MM.1S (cell line): Measurements from ENCODE around the gene FBXW7.

ENCODE experiments used
- DNase-seq: peaks from one replicate; pipeline ENCODE4 v3.0.0-alpha.2; 2015
- H2AFZ ChIP-seq: fragments of 300-600 bp; sonication (generic); 2 replicates; pipeline ENCODE4 v1.6.0; 2016; ENCODE audit warnings: antibody characterized with exemption, low read length
- H3F3A ChIP-seq: fragments of 300-600 bp; sonication (generic); 2 replicates; pipeline ENCODE4 v1.6.1; 2016; ENCODE audit warnings: mild to moderate bottlenecking, antibody characterized with exemption, low read length, moderate library complexity, mixed read lengths; ENCODE audit not compliant: insufficient read depth
- H3K27ac ChIP-seq: fragments of 300-600 bp; sonication (generic); 2 replicates; pipeline ENCODE4 v1.5.1; 2016; ENCODE audit warnings: mild to moderate bottlenecking, low read length
- H3K27me3 ChIP-seq: fragments of 300-600 bp; sonication (generic); replicated peaks from 2 replicates; pipeline ENCODE4 v1.6.0; 2016; ENCODE audit warnings: low read length; ENCODE audit not compliant: insufficient read depth
- H3K36me3 ChIP-seq: fragments of 300-600 bp; sonication (generic); replicated peaks from 2 replicates; pipeline ENCODE4 v1.6.1; 2016; ENCODE audit warnings: mild to moderate bottlenecking, low read length, mixed read lengths; ENCODE audit not compliant: insufficient read depth
- H3K4me1 ChIP-seq: fragments of 300-600 bp; sonication (generic); 2 replicates; pipeline ENCODE4 v1.6.1; 2016; ENCODE audit warnings: low read length, mixed read lengths
- H3K4me2 ChIP-seq: fragments of 300-600 bp; sonication (generic); 2 replicates; pipeline ENCODE4 v1.6.0; 2016; ENCODE audit warnings: low read depth, low read length
- H3K4me3 ChIP-seq: fragments of 300-600 bp; sonication (generic); 2 replicates; pipeline ENCODE4 v1.5.1; 2016; ENCODE audit warnings: low read length, mixed read lengths
- H3K79me2 ChIP-seq: fragments of 300-600 bp; sonication (generic); 2 replicates; pipeline ENCODE4 v1.6.1; 2016; ENCODE audit warnings: mixed run types, low read length, mixed read lengths
- H3K9ac ChIP-seq: fragments of 300-600 bp; sonication (generic); 2 replicates; pipeline ENCODE4 v1.6.1; 2016; ENCODE audit warnings: low read length, mixed read lengths
- H3K9me2 ChIP-seq: fragments of 300-600 bp; sonication (generic); replicated peaks from 2 replicates; pipeline ENCODE4 v1.6.1; 2016; ENCODE audit warnings: mild to moderate bottlenecking, low read length, mixed read lengths; ENCODE audit not compliant: insufficient read depth
- H3K9me3 ChIP-seq: fragments of 300-600 bp; sonication (generic); replicated peaks from 2 replicates; pipeline ENCODE4 v1.6.1; 2016; ENCODE audit warnings: mild to moderate bottlenecking, low read length, mixed read lengths; ENCODE audit not compliant: insufficient read depth
- H4K20me1 ChIP-seq: fragments of 300-600 bp; sonication (generic); 2 replicates; pipeline ENCODE4 v1.6.1; 2016; ENCODE audit warnings: mild to moderate bottlenecking, low read length, moderate library complexity, mixed read lengths; ENCODE audit not compliant: insufficient read depth
- EZH2 ChIP-seq: fragments of 300-600 bp; sonication (generic); optimal IDR thresholded peaks from 2 replicates; pipeline ENCODE3; 2017; ENCODE audit warnings: low read depth, mild to moderate bottlenecking, antibody characterized with exemption, low read length, mixed read lengths
- EZH2phosphoT487 ChIP-seq: fragments of 300-600 bp; sonication (generic); IDR thresholded peaks from 2 replicates; pipeline ENCODE4 v1.6.1; 2018; ENCODE audit warnings: antibody characterized with exemption, low read length
- TF ChIP-seq, protein P1 (sequence below): fragments of 300-600 bp; sonication (generic); IDR thresholded peaks from 2 replicates; pipeline ENCODE4 v1.5.1; 2016; ENCODE audit warnings: antibody characterized with exemption, low read length, mixed read lengths

The FBXW7 gene

DNA sequence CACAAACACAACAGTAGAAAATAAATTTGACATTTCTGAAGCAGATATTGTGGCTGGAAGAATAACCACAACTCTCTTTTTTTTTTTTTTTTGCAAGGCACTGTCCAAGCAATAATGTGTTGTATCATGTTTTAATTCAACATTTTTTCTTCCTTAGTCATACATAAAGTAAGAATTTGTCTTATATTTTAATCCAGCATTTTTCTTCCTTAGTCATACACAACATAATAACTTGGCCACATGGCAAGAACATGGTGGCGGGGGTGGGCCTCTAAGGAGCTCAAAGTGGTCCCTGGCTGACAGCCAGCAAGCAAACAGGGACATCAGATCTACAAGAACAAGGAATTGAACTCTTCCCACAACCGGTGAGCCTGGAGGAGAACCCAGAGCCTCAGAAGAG lies 20.2 kb downstream of the FBXW7 start:
- H3K79me2 ChIP-seq: peaks cover 96% of the 10 kb centered on the region
- H3K36me3 ChIP-seq: no peaks in the 10 kb centered on the region
- no peaks in the 10 kb centered on the region for H3K9me3 ChIP-seq
- no peak for DNase-seq
- no peak for TF ChIP-seq EZH2
- no peak for TF ChIP-seq EZH2phosphoT487
- TF ChIP-seq, protein P1, sequence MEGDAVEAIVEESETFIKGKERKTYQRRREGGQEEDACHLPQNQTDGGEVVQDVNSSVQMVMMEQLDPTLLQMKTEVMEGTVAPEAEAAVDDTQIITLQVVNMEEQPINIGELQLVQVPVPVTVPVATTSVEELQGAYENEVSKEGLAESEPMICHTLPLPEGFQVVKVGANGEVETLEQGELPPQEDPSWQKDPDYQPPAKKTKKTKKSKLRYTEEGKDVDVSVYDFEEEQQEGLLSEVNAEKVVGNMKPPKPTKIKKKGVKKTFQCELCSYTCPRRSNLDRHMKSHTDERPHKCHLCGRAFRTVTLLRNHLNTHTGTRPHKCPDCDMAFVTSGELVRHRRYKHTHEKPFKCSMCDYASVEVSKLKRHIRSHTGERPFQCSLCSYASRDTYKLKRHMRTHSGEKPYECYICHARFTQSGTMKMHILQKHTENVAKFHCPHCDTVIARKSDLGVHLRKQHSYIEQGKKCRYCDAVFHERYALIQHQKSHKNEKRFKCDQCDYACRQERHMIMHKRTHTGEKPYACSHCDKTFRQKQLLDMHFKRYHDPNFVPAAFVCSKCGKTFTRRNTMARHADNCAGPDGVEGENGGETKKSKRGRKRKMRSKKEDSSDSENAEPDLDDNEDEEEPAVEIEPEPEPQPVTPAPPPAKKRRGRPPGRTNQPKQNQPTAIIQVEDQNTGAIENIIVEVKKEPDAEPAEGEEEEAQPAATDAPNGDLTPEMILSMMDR: no peak
- 0 out of 2 replicates have a peak, but pooled peaks cover under 1% of the 10 kb centered on the region for H4K20me1 ChIP-seq
- no peaks in the 10 kb centered on the region for H3K9me2 ChIP-seq
- H3K4me3 ChIP-seq: no peak overlapping the region
- H3K4me1 ChIP-seq: peaks cover 10% of the 10 kb centered on the region; the same call in 1 of the 2 replicates
- H3K27me3 ChIP-seq: no peaks in the 10 kb centered on the region
- no peak overlapping the region for H3K9ac ChIP-seq
- H3K4me2 ChIP-seq: no peak overlapping the region
- no peak overlapping the region for H2AFZ ChIP-seq
- H3F3A ChIP-seq: no peaks in the 10 kb centered on the region
- no peak overlapping the region for H3K27ac ChIP-seq

- peaks cover 98% of the 10 kb centered on the region for H3K79me2 ChIP-seq
- H4K20me1 ChIP-seq: no peaks in the 10 kb centered on the region
- no peak overlapping the region for H3K4me3 ChIP-seq
- no peaks in the 10 kb centered on the region for H3K36me3 ChIP-seq
- no peak overlapping the region for H3K27ac ChIP-seq
- H3K4me2 ChIP-seq: no peak overlapping the region
- H2AFZ ChIP-seq: no peak overlapping the region
- peaks cover 17% of the 10 kb centered on the region for H3K4me1 ChIP-seq
- TF ChIP-seq EZH2 (no peak), EZH2phosphoT487 (no peak)
- TF ChIP-seq, protein P1: no peak
- H3K9me3 ChIP-seq: no peaks in the 10 kb centered on the region
- H3K27me3 ChIP-seq: no peaks in the 10 kb centered on the region
- H3K9ac ChIP-seq: no peak overlapping the region
- H3K9me2 ChIP-seq: no peaks in the 10 kb centered on the region
- no peak for DNase-seq
- no peaks in the 10 kb centered on the region for H3F3A ChIP-seq
Observed at GRCh38 chr4:152514356-152514755, 21.5 kb downstream of the FBXW7 start.

DNA sequence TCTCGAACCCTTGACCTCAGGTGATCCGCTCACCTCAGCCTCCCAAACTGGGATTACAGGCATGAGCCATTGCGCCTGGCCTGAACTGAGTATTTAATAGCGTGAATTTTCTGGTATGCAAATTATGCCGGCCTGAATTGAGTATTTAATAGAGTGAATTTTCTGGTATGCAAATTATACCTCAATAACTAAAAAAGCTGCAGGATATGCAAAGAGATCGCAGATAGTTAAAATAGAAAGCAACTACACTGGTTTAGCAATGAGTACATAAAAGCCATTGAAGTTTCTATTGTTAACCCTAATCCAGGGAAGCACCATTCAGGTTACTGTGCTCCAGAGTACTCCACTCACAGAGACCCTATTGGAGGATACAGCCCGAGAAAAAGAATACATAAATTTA lies 22.8 kb downstream of the FBXW7 start:
- no peak for DNase-seq
- Histone ChIP-seq H3K4me2 (no peak overlapping the region), H2AFZ (no peak overlapping the region), H3K27me3 (no peaks in the 10 kb centered on the region), H4K20me1 (no peaks in the 10 kb centered on the region), H3K9me3 (no peaks in the 10 kb centered on the region), H3K4me3 (no peak overlapping the region), H3K9ac (no peak overlapping the region), H3K36me3 (no peaks in the 10 kb centered on the region), H3K4me1 (peaks cover 25% of the 10 kb centered on the region), H3F3A (no peaks in the 10 kb centered on the region), H3K9me2 (no peaks in the 10 kb centered on the region), H3K27ac (no peak overlapping the region), H3K79me2 (peaks cover 99% of the 10 kb centered on the region)
- TF ChIP-seq, protein P1: no peak
- TF ChIP-seq EZH2: no peak
- TF ChIP-seq EZH2phosphoT487: no peak

DNA sequence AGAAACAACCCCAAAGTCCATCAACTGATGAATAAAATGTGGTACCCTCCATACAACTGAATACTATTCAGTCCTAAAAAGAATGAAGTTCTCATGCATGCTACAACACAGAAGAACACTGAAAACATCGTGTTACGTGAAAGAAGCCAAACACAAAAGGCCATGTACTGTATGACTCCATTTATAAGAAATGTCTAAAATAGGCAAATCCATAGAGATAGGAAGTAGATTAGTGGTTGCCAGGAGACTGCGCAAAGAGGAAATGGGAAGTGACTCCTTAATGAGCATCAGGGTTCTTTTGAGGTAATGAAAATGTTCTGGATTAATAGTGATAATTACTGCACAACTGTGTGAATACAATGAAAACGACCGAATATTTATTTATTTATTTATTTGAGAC lies 23.4 kb downstream of the FBXW7 start:
- H3K4me1 ChIP-seq: peaks cover 25% of the 10 kb centered on the region
- peaks cover 99% of the 10 kb centered on the region for H3K79me2 ChIP-seq
- H3K9ac ChIP-seq: no peak overlapping the region
- H3K9me2 ChIP-seq: no peaks in the 10 kb centered on the region
- H3K36me3 ChIP-seq: no peaks in the 10 kb centered on the region
- no peak overlapping the region for H3K4me3 ChIP-seq
- no peaks in the 10 kb centered on the region for H3K9me3 ChIP-seq
- H3K27ac ChIP-seq: no peak overlapping the region
- H3K4me2 ChIP-seq: no peak overlapping the region
- no peaks in the 10 kb centered on the region for H4K20me1 ChIP-seq
- no peak for TF ChIP-seq EZH2
- TF ChIP-seq EZH2phosphoT487: no peak
- TF ChIP-seq, protein P1: no peak
- no peaks in the 10 kb centered on the region for H3K27me3 ChIP-seq
- no peak for DNase-seq
- no peaks in the 10 kb centered on the region for H3F3A ChIP-seq
- no peak overlapping the region for H2AFZ ChIP-seq
